ENCODE measurements around the gene IL13RA2. TPM values are rescaled to one million over a fixed set of nuclear protein-coding genes. Genes with fewer than 3 reads are reported as not detected.

IL13RA2 gene
- under 1 TPM; 0.28 to 0.43 (median 0.39) TPM for polyA plus RNA-seq (ENCODE audit: insufficient read depth in 1 of 5, insufficient read length in 5 of 5, low replicate concordance in 1 of 5)
- long read RNA-seq, donor 1, result 0 reads
- long read RNA-seq, donor 2, result 0 reads
- long read RNA-seq, donor 3, result 0 reads
- long read RNA-seq, donor 4, result 0 reads
- long read RNA-seq, donor 5, result 0 reads
- long read RNA-seq, donor 6, result 0 reads
- long read RNA-seq, donor 7, result 0 reads
- long read RNA-seq, donor 8, result 0 reads

GRCh38 chrX:115017455-115017854, at the start of gene IL13RA2:
IL13RA2 (minus strand) TSS chrX:115017616; CDS start chrX:115017269, 347 bp downstream.
- DNase-seq, result no peak

DNA sequence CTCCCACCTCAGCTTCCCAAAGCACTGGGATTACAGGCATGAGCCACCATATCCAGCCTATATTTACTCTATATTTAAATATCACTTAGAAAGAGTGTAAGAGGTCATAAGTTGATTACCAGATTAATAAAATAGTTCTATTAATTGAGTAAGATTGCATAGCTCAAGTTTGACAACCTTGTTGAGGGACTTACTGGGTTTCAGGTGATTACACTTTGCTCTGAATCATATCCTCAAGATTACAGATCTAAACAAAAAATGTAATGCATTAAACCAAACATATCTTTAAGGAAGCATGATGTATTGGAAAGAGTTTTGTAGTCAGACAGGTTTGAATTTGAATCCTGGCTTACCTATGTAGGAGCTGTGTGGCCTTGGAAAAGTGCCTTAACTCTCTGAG, 47.9 kb upstream of the IL13RA2 start:
- no peak for DNase-seq

- DNase-seq, result no peak
Observed at GRCh38 chrX:115060013-115060412, 42.6 kb upstream of the IL13RA2 start.

DNA sequence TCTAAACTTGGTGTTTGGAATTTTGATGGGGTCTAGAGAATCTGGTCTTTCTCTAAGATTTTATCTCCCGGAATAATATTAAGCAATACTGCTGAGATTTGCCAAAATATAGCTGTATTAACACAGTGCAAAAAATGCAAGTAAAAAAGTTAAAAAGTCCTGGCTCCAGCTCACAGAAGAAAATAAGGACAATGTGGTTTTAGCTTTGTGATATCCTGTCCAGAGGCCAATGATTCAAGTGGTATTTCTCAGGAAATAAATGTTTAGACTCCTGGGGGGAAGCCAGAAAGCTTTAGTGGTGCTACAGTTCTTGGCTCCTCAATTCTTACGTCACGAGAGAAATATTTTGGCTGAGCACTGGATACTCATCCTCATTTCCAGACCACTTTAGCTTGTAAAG, 40.9 kb upstream of the IL13RA2 start:
- peak; percentile 74 to 78 for DNase-seq

GRCh38 chrX:115054876-115055275, 37.5 kb upstream of the IL13RA2 start:
- no peak for DNase-seq

GRCh38 chrX:115053223-115053622, 35.8 kb upstream of the IL13RA2 start:
- no peak for DNase-seq

- DNase-seq, result no peak
Observed at GRCh38 chrX:115047715-115048114, 30.3 kb upstream of the IL13RA2 start.

DNA sequence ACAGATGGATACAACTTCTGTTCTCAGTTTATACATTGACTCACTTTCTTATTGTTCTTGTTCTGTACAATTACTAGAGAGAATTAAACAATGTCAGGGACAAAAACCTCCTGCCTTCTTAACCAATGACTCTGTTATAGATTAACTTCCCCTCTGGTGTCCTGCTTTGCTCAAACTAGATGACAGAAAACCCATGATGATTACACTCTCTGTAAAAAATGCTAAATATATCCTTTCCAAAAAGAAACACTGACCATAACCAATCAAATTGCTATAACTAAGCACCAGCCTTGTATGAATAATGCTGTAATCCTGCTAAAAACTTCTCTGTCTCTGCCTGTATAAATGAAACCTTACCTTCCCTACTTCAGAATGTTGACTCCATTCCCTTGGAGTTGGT, 29.8 kb upstream of the IL13RA2 start:
- no peak for DNase-seq

- DNase-seq, result no peak
Observed at GRCh38 chrX:115040417-115040816, 23.0 kb upstream of the IL13RA2 start.

DNA sequence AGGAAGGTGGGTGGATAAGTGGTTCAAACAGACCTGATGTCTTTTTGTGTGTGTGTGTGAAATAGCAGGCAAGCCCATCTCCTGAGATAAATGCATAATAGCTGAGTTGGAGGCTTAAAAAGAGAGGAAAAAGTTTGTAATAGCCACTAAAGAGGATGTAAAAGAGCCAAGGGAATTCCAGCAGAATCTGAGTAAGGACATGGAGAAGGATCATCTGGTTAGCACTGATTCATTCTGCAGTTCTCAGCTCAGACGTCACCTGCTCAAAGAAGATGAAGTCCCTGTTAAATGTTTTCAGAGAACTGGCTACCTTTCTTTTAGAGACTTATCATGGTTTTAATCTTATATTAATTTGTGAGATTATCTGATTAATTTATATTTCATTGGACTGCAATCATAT, 21.0 kb upstream of the IL13RA2 start:
- DNase-seq, result no peak

DNA sequence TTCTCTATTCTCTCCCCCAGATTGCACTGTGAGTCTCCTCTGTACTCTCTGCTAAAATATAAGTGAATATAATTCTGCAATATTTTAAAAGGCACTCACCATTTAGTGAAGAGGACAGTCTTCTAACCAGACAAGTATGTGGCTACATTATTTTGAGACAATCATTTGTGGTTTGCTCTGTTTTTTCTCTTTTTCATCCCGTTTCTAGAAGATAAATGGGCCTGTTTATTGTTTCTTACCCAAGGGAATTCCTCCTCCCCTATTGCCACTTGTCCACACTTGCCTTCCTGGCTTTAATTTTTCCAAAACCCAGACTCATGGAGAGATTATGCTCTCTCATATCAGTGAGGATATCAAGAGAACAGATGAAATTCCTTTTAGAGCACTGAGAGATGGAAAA, 18.6 kb upstream of the IL13RA2 start:
- DNase-seq, result no peak

GRCh38 chrX:115031989-115032388, 14.6 kb upstream of the IL13RA2 start:
- no peak for DNase-seq

- peak in 1 of 2 donors; percentile 13 for DNase-seq
Observed at GRCh38 chrX:115030625-115031024, 13.2 kb upstream of the IL13RA2 start.

GRCh38 chrX:115029869-115030570, 12.6 kb upstream of the IL13RA2 start:
- peak in 1 of 2 donors; percentile 7 for DNase-seq

- no peak for DNase-seq
Observed at GRCh38 chrX:115029440-115029839, 12.0 kb upstream of the IL13RA2 start.

DNA sequence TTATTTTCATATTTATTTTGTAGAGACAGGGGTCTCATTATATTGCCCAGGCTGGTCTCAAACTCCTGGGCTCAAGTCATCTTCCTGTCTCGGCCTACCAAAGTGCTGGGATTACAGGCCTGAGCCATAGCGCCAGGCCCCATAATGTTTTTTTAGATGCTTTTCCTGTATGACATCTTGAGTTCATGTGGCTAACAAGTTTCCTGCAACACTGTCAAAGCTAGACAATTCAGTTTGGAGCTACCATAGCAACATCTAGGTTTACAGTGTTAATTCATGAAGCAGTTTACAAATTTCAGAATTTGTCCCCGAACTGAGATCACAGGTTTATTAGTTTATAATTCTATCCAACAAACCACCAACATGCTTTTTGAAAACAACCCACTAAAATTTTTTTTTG, 6.4 kb upstream of the IL13RA2 start:
- no peak for DNase-seq

DNA sequence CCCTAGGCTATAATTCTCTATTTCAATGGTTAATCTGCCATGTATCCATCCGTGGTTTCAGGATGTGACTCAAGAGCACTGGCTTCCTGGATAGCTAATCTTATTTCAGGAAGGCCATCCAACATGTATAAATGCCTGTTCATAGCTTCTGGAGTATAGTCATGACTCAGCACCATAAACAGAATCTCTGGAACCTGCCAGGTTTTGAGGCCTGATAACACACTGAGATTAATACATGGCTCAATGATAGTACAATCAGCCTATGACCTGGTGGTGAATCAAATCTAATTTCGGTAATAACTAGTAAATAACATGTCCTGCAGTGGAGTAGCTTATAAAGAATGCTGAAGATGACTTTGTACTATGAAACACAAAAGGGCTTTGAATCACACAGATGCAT, 5.7 kb upstream of the IL13RA2 start:
- DNase-seq, result no peak

GRCh38 chrX:115021121-115021520, 3.7 kb upstream of the IL13RA2 start:
- no peak for DNase-seq

DNA sequence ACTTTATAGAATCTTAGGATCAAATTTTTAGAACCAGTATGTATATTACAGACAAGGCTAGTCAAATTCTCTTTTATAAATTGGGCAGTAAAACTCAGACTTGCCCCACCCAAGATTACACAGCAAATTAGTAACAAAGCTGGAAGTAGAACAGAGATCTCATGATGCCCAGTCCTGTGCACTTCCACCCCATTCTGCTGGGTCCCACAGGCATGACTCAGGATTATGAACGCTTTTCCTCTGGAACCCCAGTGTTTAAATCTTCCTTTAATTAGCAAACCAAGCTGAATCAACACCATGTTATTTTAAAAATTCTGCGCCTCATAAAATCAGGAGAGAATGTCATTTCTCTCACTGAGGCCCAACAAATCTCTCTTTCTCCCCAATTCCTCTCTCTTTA, 1.5 kb upstream of the IL13RA2 start:
- no peak for DNase-seq

DNA sequence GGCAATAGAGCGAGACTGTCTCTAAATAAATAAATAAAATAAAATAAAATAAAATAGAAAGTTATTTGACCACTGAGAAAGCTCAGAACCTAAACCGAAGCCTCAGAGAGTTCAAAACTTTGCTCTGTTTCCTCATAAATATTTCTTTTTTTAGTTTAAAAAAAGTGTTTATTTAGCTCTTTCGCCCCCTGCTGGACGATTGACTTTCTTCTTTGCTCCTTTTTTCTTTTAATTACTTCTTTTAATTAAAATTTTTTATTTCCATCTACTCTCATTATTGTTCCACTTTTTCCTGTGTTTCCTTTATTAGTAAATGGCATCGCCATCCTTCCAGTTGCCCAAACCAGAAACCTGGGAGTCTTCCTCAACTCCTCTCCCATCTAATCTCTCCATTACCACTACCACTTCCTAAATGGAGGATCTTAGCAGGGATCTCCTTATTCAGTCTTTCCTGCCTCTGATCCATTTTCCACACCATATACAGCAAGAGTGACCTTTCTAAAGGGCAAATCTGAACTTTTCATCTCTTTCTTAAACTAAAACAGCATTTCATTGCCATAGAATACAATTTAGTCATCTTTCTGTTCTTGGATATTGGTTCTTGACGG, 728 bp upstream of the IL13RA2 start:
- no peak for DNase-seq

DNA sequence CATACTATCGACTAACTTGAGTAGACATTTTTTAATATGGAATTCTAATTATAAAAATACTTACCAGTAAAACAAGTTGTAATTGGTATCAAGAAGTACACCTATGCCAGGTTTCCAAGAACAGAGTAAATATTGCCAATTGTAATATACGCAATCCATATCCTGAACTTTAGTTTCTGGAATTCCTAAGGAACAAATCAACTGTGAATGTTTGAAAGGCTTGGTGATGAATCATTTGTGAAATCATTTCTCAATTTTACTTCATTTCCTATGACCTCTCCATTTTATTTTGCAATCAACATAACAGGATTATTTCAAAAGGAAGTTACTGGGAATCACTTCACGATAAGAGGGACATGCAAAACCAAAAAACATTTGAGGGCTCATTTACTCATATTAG, 3.7 kb downstream of the IL13RA2 start:
- no peak for DNase-seq

DNA sequence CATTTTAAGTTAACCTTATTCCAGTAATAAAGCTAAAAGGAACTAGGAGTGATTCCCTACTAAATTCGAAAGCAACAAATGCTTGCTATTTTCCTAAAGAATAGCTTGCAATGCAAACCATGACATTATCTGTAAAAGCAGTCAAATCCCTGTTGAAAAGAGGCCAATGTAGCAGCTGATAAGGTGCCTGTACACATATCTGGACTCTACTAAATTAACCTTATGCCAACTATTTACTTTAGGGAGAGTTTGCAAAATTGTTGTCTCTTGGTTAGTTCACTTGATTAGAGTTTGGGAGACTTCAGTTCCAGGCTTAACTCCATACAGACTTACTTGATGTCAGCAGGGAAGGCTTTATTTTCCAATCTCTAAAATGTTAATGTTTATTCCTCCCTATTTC, 6.0 kb downstream of the IL13RA2 start:
- DNase-seq, result no peak

DNA sequence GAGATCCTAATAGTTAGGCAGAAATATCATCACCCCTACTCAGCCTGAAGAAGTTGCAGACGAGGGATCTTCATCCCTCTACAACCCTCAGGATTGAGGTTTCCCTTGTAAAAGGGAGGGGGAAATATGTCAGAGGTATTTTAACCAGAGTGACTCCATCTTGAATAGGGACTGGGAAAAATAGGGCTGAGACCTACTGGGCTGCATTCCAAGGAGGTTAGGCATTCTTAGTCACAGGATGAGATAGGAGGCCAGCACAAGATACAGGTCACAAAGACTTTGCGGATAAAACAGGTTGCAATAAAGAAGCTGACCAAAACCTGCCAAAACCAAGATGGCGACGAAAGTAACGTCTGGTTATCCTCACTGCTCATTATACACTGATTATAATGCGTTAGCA, 17.5 kb downstream of the IL13RA2 start:
- no peak for DNase-seq
